Transverse colon (tissue), 4 donors: Measurements from ENCODE around the gene PBLD.

Experiments
- CTCF ChIP-seq, 5 experiments: fragments of 200-600 bp in 3 of 5; fragments of 450-650 bp in 2 of 5; sonication (generic) in 3 of 5; IDR thresholded peaks; 1 replicate in 2 of 5; 2 replicates in 3 of 5; pipeline ENCODE4 v1.5.1; 2016 to 2017; ENCODE audit warnings: antibody characterized with exemption in 5 of 5, inconsistent platforms in 3 of 5, mild to moderate bottlenecking in 2 of 5, moderate library complexity in 1 of 5
- POLR2A ChIP-seq: fragments of 450-650 bp; IDR thresholded peaks from one replicate; pipeline ENCODE4 v1.6.1; 2016; ENCODE audit warnings: antibody characterized with exemption, mild to moderate bottlenecking, moderate library complexity
- POLR2AphosphoS5 ChIP-seq, 3 donors: sonication (generic); formaldehyde crosslinking; IDR thresholded peaks; one replicate each; pipeline ENCODE4 v1.6.1; 2016; ENCODE audit warnings: antibody characterized with exemption in 3 of 3

- no peak for TF ChIP-seq CTCF (IDR thresholded peaks at IDR 0.05)
- TF ChIP-seq POLR2A, result no peak
- no peak for TF ChIP-seq POLR2AphosphoS5 (IDR thresholded peaks at IDR 0.05)
Measured at GRCh38 chr10:68251151-68251550, 81.6 kb downstream of the PBLD start.
